ENCODE measurements around the gene N4BP2L1.
"Not testable (repeated sequence)": the region's sequence is repeated elsewhere in the genome, so short reads cannot be mapped to it uniquely, and the experiment has no call there.

The N4BP2L1 gene

DNA sequence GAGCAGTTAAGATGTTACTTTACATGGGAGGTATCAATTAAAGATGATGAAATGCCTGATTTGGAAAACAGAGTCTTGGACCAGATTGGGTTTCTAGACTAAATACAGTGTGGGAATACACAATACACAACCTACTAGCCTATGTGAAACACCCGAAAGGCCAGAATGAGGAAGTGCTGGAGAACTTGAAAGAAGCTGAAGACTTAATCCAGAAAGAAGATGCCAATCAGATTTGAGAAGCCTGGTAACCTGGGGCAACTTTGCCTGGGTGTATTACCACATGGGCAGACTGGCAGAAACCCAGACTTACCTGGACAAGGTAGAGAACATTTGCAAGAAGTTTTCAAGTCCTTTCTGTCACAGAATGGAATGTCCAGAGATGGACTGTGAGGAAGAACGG, 43.2 kb downstream of the N4BP2L1 start:
- no peaks in the 10 kb centered on the region for H3K9me3 ChIP-seq (replicated peaks; ENCODE audit: low read length)
- H3K4me3 ChIP-seq (ENCODE audit: low read length) = no peak overlapping the region
- H3K9ac ChIP-seq (ENCODE audit: low read depth, low read length) = no peak overlapping the region
- H3K36me3 ChIP-seq (ENCODE audit: insufficient read depth, low read length) = peaks cover 3% of the 10 kb centered on the region
- H3K4me1 ChIP-seq (ENCODE audit: control insufficient read depth, insufficient read depth, low read length) = no peaks in the 10 kb centered on the region
- H3K27me3 ChIP-seq (ENCODE audit: control insufficient read depth, insufficient read depth, low read length) = no peaks in the 10 kb centered on the region
- no peak overlapping the region for H3K4me2 ChIP-seq (ENCODE audit: low read length)

DNA sequence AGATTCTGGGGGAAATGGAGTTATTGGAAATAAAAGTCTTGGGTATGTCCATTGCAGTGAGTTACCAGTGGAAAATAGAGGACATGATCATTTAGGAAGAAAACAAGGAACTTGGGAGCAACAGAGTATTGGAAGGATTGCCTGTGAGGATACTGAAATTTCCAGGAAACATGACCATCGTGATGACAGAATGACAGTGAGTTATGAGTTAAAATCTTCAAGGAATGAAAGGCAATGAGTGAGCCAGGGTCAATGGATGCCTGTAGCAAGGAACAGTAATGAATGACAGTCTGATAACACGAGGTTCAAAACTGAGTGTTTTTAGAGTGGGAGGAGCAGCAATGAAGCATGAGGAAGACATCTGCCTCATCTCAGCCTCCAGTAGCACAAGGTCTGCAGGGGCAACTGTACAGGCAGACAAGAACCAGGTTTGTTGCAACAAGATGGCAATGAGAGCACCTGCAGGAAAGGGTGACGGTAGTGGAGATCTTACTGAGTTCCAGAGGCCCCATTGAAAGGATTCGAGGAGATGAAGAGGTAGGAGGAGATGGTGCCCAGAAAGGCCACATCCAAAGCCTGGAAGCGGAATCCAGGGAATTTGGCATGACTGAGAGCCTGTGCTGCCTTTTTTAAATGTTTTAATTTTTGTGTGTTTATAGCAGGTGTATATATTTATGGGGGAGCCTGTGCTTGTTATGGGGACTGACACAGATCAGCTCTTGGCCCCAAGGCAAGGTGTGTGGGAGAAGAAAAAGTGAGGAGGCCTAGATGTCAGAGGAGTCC, 43.9 kb downstream of the N4BP2L1 start:
- no peak overlapping the region for H3K4me3 ChIP-seq (ENCODE audit: low read length)
- H3K9me3 ChIP-seq (replicated peaks; ENCODE audit: low read length) = no peaks in the 10 kb centered on the region
- H3K4me1 ChIP-seq (ENCODE audit: control insufficient read depth, insufficient read depth, low read length) = no peaks in the 10 kb centered on the region
- H3K4me2 ChIP-seq (ENCODE audit: low read length) = no peak overlapping the region
- no peaks in the 10 kb centered on the region for H3K27me3 ChIP-seq (ENCODE audit: control insufficient read depth, insufficient read depth, low read length)
- peaks cover 5% of the 10 kb centered on the region for H3K36me3 ChIP-seq (ENCODE audit: insufficient read depth, low read length)
- H3K9ac ChIP-seq (ENCODE audit: low read depth, low read length) = no peak overlapping the region

DNA sequence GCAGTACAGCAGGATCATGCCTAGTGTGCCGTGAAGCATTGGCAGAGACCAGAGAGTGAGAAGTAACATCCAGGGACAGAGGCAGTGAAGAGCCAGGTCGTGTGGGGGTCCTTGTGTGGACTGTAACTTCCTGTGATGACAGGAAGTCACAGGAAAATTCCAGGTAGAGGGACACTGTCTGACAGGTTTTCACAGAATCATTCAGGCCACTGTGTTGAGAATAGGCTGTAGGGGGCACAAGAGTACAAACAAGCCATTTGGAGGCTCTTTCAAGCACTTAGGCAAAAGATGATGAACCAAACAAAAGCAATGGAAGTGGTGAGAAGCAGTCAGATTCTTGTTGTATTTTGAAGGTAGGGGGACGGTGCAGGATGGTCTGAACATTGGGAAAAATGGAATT, 46.4 kb downstream of the N4BP2L1 start:
- H3K4me2 ChIP-seq (ENCODE audit: low read length) = no peak overlapping the region
- H3K27me3 ChIP-seq (ENCODE audit: control insufficient read depth, insufficient read depth, low read length) = no peaks in the 10 kb centered on the region
- H3K9me3 ChIP-seq (replicated peaks; ENCODE audit: low read length) = no peaks in the 10 kb centered on the region
- no peaks in the 10 kb centered on the region for H3K4me1 ChIP-seq (ENCODE audit: control insufficient read depth, insufficient read depth, low read length)
- no peak overlapping the region for H3K4me3 ChIP-seq (ENCODE audit: low read length)
- no peak overlapping the region for H3K9ac ChIP-seq (ENCODE audit: low read depth, low read length)
- peaks cover 5% of the 10 kb centered on the region for H3K36me3 ChIP-seq (ENCODE audit: insufficient read depth, low read length)

DNA sequence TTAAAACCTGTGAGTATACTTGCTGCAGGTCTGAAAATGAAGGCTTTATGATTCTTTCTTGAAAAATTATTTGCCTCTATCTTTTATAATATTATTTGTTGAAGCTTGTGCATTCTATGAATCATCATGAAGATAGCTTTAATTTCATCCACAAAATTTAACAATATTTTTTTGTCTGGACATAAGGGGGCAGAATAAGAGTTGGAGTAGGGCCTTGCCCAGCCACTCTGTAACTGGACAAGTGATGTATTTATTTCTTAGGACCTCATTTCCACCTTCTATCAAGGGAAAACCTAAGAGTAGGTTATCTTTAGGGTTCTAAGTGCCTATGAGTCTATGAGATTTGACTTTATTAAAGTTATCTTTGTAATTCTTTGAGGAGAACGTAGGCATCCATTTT, 49.9 kb downstream of the N4BP2L1 start:
- Histone ChIP-seq H3K9me3 (replicated peaks; ENCODE audit: low read length) (no peaks in the 10 kb centered on the region), H3K4me2 (ENCODE audit: low read length) (no peak overlapping the region), H3K36me3 (ENCODE audit: insufficient read depth, low read length) (peaks cover 9% of the 10 kb centered on the region), H3K9ac (ENCODE audit: low read depth, low read length) (no peak overlapping the region), H3K27me3 (ENCODE audit: control insufficient read depth, insufficient read depth, low read length) (no peaks in the 10 kb centered on the region), H3K4me3 (ENCODE audit: low read length) (no peak overlapping the region), H3K4me1 (ENCODE audit: control insufficient read depth, insufficient read depth, low read length) (no peaks in the 10 kb centered on the region)

DNA sequence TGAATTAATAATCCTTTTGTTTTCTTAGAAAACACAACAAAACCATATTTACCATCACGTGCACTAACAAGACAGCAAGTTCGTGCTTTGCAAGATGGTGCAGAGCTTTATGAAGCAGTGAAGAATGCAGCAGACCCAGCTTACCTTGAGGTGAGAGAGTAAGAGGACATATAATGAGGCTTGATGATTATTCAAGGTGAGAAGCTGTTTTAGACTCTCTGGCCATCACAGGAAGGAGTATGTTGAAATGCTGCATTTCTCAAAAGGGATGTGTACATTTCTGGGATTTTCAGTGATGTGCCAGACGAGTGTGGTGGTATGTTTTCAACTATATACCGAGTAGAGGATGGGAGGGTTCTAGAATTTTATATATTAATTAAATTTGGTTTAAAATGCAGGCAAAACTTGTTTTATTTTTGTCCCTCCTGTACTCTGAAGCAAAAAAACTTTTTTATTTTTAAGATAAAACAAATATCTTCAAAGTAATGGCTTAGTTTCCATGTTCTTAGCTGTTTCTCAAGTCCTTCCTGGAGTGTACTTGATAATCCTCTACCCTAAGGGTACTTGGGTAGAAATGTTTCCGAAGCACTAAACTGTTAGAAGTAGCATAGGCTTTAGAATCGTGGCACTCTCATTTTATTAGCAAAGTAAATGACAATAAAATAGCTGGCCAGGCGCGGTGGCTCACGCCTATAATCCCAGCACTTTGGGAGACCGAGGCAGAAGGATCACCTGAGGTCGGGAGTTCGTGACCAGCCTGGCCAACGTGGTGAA, 51.1 kb downstream of the N4BP2L1 start:
- Histone ChIP-seq H3K27me3 (ENCODE audit: control insufficient read depth, insufficient read depth, low read length) (no peaks in the 10 kb centered on the region), H3K4me2 (ENCODE audit: low read length) (no peak overlapping the region), H3K9me3 (replicated peaks; ENCODE audit: low read length) (no peaks in the 10 kb centered on the region), H3K4me3 (ENCODE audit: low read length) (no peak overlapping the region), H3K4me1 (ENCODE audit: control insufficient read depth, insufficient read depth, low read length) (no peaks in the 10 kb centered on the region), H3K9ac (ENCODE audit: low read depth, low read length) (no peak overlapping the region), H3K36me3 (ENCODE audit: insufficient read depth, low read length) (peaks cover 9% of the 10 kb centered on the region)

DNA sequence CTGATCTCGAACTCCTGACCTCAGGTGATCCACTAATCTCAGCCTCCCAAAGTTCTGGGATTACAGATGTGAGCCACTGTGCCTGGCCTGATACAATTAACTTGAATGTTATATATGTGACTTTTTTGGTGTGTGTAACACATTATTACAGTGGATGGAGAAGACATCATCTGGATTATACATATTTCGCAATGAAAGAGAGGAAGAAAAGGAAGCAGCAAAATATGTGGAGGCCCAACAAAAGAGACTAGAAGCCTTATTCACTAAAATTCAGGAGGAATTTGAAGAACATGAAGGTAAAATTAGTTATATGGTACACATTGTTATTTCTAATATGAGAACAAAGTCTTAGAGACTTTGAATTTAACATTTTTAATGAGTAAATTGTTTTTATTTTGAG, 57.1 kb downstream of the N4BP2L1 start:
- H3K9me3 ChIP-seq (replicated peaks; ENCODE audit: low read length) = no peaks in the 10 kb centered on the region
- H3K9ac ChIP-seq (ENCODE audit: low read depth, low read length) = no peak overlapping the region
- no peaks in the 10 kb centered on the region for H3K4me1 ChIP-seq (ENCODE audit: control insufficient read depth, insufficient read depth, low read length)
- H3K27me3 ChIP-seq (ENCODE audit: control insufficient read depth, insufficient read depth, low read length) = no peaks in the 10 kb centered on the region
- peaks cover 4% of the 10 kb centered on the region for H3K36me3 ChIP-seq (ENCODE audit: insufficient read depth, low read length)
- no peak overlapping the region for H3K4me2 ChIP-seq (ENCODE audit: low read length)
- no peak overlapping the region for H3K4me3 ChIP-seq (ENCODE audit: low read length)

DNA sequence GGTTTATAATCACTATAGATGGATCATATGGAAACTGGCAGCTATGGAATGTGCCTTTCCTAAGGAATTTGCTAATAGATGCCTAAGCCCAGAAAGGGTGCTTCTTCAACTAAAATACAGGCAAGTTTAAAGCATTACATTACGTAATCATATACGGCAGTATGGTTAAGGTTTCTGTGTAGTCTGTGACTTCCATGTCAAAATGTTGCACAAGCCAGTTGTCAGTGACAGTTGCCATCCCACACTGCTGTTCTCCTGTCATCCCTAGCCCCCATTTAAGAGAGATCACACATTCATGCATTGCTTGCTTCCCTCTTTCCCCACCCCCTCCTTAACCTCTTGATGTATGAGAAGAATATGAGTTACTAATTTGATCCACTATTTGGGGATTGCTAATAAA, 65.4 kb downstream of the N4BP2L1 start:
- Histone ChIP-seq H3K36me3 (ENCODE audit: insufficient read depth, low read length) (no peaks in the 10 kb centered on the region), H3K9me3 (replicated peaks; ENCODE audit: low read length) (no peaks in the 10 kb centered on the region), H3K27me3 (ENCODE audit: control insufficient read depth, insufficient read depth, low read length) (no peaks in the 10 kb centered on the region), H3K4me3 (ENCODE audit: low read length) (no peak overlapping the region), H3K4me2 (ENCODE audit: low read length) (no peak overlapping the region), H3K9ac (ENCODE audit: low read depth, low read length) (no peak overlapping the region), H3K4me1 (ENCODE audit: control insufficient read depth, insufficient read depth, low read length) (no peaks in the 10 kb centered on the region)

DNA sequence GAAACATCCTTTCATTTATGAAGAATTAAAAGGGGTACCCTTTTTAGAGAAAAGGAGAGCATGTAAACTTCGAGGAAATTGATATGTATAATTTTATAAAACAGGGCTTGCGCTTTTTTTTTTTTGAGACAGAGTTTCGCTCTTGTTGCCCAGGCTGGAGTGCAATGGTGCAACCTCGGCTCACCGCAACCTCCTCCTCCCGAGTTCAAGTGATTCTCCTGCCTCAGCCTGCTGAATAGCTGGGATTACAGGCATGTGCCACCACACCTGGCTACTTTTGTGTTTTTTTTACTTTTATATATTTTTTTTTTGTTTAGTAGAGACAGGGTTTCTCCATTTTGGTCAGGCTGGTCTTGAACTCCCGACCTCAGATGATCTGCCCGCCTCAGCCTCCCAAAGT, 72.0 kb downstream of the N4BP2L1 start:
- not testable (repeated sequence) for H3K36me3 ChIP-seq (ENCODE audit: insufficient read depth, low read length); H3K4me1 ChIP-seq (ENCODE audit: control insufficient read depth, insufficient read depth, low read length); H3K4me2 ChIP-seq (ENCODE audit: low read length); H3K9me3 ChIP-seq (replicated peaks; ENCODE audit: low read length); H3K9ac ChIP-seq (ENCODE audit: low read depth, low read length); H3K4me3 ChIP-seq (ENCODE audit: low read length); H3K27me3 ChIP-seq (ENCODE audit: control insufficient read depth, insufficient read depth, low read length)

DNA sequence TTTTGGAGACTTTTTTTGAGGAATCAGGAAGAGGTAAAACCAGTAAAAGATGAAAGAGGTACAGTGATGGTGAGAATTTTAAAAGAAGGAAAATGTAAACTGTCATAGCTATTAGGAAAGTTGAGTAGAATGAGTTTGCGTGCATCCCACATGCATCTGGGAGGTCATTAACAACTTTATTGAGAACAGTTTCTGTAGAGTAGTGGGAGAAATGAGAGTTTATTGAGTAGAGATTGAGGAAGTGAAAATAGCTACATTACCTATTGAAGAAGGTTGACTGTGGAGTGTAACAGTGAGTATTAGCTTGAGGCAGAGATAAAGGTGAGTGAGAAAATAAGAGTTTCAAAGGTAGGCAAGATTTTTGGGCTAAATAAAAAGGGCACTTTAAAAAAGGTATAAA, 73.9 kb downstream of the N4BP2L1 start:
- Histone ChIP-seq H3K36me3 (ENCODE audit: insufficient read depth, low read length) (peaks cover 3% of the 10 kb centered on the region), H3K4me2 (ENCODE audit: low read length) (no peak overlapping the region), H3K27me3 (ENCODE audit: control insufficient read depth, insufficient read depth, low read length) (no peaks in the 10 kb centered on the region), H3K4me3 (ENCODE audit: low read length) (no peak overlapping the region), H3K9ac (ENCODE audit: low read depth, low read length) (no peak overlapping the region), H3K9me3 (replicated peaks; ENCODE audit: low read length) (no peaks in the 10 kb centered on the region), H3K4me1 (ENCODE audit: control insufficient read depth, insufficient read depth, low read length) (no peaks in the 10 kb centered on the region)

DNA sequence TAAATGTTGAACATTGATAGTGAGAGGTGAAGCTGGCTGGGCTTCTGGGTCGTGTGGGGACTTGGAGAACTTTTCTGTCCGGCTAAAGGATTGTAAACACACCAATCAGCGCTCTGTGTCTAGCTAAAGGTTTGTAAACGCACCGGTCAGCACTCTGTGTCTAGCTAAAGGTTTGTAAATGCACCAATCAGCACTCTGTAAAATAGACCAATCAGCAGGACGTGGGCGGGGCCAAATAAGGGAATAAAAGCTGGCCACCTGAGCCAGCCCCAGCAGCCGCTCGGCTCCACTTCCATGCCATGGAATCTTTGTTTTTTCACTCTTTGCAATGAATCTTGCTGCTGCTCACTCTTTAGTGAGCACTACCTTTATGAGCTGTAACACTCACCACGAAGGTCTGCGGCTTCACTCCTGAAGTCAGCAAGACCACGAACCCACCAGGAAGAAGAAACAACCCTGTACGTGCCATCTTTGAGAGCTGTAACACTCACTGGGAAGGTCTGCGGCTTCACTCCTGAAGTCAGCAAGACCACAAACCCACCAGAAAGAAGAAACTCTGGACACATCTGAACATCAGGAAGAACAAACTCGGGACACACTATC, 77.0 kb downstream of the N4BP2L1 start:
- not testable (repeated sequence) for H3K4me3 ChIP-seq (ENCODE audit: low read length); H3K4me2 ChIP-seq (ENCODE audit: low read length); H3K4me1 ChIP-seq (ENCODE audit: control insufficient read depth, insufficient read depth, low read length); H3K9ac ChIP-seq (ENCODE audit: low read depth, low read length); H3K9me3 ChIP-seq (replicated peaks; ENCODE audit: low read length); H3K36me3 ChIP-seq (ENCODE audit: insufficient read depth, low read length); H3K27me3 ChIP-seq (ENCODE audit: control insufficient read depth, insufficient read depth, low read length)
